Tibial artery (tissue), 4 donors: ENCODE results near the gene CASP2.

Source experiments
- DNase-seq, 2 donors: peaks; one replicate each; pipeline ENCODE4 v3.0.0-alpha.2; 2019
- H3K27ac ChIP-seq, 2 donors: fragments of 200-600 bp; sonication (generic) in 1 of 2; 1 replicate in 1 of 2; 2 replicates in 1 of 2; pipeline ENCODE4 v1.5.1; 2018 to 2019; ENCODE audit warnings: mild to moderate bottlenecking in 1 of 2
- H3K27me3 ChIP-seq, 2 donors: fragments of 200-600 bp; sonication (generic) in 1 of 2; one replicate each; pipeline versions ENCODE4 v1.5.1 to v1.6.0; 2016 to 2019
- H3K36me3 ChIP-seq, 3 donors: fragments of 200-600 bp; sonication (generic) in 2 of 3; one replicate each; pipeline ENCODE4 v1.5.1; 2016 to 2019; ENCODE audit warnings: mild to moderate bottlenecking in 2 of 3
- H3K4me1 ChIP-seq, 4 donors: fragments of 200-600 bp; sonication (generic) in 2 of 4; 1 replicate in 3 of 4; 2 replicates in 1 of 4; pipeline ENCODE4 v1.5.1; 2016 to 2019
- H3K4me3 ChIP-seq, 2 donors: fragments of 200-600 bp; sonication (generic) in 1 of 2; 1 replicate in 1 of 2; 2 replicates in 1 of 2; pipeline ENCODE4 v1.5.1; 2018 to 2019; ENCODE audit warnings: mild to moderate bottlenecking in 2 of 2
- H3K9me3 ChIP-seq, 3 donors: fragments of 200-600 bp; sonication (generic) in 1 of 3; one replicate each; pipeline ENCODE4 v1.5.1; 2016 to 2019
- intact Hi-C: fragments of 100-400 bp; cut with DNase I; formaldehyde crosslinking; loops from one replicate; pipeline ENCODE4 v1.15.0; 2023; ENCODE audit warnings: low total_unique reads
- TF ChIP-seq, protein P1 (sequence below), 2 experiments: fragments of 200-600 bp in 1 of 2; fragments of 450-650 bp in 1 of 2; IDR thresholded peaks; one replicate each; pipeline ENCODE4 v1.5.1; 2017 to 2019; ENCODE audit warnings: antibody characterized with exemption in 2 of 2, mild to moderate bottlenecking in 1 of 2, moderate library complexity in 1 of 2

CASP2 gene

DNA sequence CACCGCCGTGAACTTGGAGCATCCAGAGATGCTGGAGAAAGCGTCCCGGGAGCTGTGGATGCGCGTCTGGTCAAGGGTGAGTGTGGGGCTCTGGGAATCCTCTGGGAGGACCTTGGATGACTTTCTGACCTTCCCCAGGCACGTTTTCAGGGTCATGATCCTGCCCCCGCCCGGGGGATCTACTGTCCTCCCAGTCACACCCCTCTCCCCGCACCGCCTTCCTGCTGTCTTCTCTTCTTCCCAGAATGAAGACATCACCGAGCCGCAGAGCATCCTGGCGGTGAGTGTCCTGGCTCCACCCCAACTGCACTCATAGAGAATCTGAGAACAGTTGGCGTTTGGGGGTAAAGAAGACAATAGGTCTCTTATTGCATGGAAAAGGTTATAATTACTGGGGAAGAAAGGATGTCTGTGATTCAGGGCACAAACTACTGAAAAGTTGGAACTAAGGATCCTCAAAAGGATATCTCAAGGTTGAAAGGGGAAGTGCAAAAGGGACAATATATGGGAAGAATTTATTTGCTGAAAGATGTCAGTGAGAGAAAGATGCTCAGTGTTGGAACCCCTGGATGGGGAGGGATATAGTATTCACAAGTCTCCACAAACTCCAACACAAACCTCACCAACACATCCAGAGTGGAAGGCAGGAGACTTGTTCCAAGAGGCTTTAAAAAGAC, 23.0 kb upstream of the CASP2 start:
- Histone ChIP-seq H3K36me3 (peaks cover 24 to 33% (median 33%) of the 10 kb centered on the region in 3 donors), H3K27ac (no peak overlapping the region), H3K27me3 (no peaks in the 10 kb centered on the region), H3K4me3 (no peak overlapping the region), H3K4me1 (peaks cover 0 to 21% (median 11%) of the 10 kb centered on the region in 4 donors), H3K9me3 (no peaks in the 10 kb centered on the region)
- TF ChIP-seq, protein P1, sequence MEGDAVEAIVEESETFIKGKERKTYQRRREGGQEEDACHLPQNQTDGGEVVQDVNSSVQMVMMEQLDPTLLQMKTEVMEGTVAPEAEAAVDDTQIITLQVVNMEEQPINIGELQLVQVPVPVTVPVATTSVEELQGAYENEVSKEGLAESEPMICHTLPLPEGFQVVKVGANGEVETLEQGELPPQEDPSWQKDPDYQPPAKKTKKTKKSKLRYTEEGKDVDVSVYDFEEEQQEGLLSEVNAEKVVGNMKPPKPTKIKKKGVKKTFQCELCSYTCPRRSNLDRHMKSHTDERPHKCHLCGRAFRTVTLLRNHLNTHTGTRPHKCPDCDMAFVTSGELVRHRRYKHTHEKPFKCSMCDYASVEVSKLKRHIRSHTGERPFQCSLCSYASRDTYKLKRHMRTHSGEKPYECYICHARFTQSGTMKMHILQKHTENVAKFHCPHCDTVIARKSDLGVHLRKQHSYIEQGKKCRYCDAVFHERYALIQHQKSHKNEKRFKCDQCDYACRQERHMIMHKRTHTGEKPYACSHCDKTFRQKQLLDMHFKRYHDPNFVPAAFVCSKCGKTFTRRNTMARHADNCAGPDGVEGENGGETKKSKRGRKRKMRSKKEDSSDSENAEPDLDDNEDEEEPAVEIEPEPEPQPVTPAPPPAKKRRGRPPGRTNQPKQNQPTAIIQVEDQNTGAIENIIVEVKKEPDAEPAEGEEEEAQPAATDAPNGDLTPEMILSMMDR (IDR thresholded peaks at IDR 0.05): no peak
- intact Hi-C loops: no loop called here
- DNase-seq: no peak

DNA sequence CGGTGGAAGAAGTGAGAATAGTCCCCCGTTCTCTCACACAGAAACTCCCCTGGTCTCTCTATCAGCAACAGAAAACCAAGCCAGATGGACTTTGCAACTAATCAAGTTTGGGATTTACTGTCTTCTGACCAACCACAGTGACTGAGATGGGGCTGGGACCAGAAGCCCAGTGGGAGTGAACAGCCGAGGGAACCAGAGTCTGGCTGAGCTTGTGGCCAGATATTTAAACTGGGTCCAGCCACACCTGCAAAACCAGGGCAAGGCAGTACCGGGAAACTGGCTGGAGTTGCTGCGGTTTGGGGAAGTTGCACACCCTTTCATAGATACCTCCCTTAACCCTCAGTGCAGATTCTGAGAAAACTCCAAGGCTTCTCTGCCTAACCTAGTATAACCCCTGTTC, 18.9 kb upstream of the CASP2 start:
- no peak overlapping the region for H3K4me3 ChIP-seq
- TF ChIP-seq, protein P1 (IDR thresholded peaks at IDR 0.05): no peak
- peaks cover 0 to 14% (median 9%) of the 10 kb centered on the region in 4 donors for H3K4me1 ChIP-seq
- DNase-seq: no peak
- no peak overlapping the region for H3K27ac ChIP-seq
- H3K36me3 ChIP-seq: peaks cover 24 to 35% (median 33%) of the 10 kb centered on the region in 3 donors
- no peaks in the 10 kb centered on the region for H3K27me3 ChIP-seq
- intact Hi-C loops: no loop called here
- no peaks in the 10 kb centered on the region for H3K9me3 ChIP-seq

DNA sequence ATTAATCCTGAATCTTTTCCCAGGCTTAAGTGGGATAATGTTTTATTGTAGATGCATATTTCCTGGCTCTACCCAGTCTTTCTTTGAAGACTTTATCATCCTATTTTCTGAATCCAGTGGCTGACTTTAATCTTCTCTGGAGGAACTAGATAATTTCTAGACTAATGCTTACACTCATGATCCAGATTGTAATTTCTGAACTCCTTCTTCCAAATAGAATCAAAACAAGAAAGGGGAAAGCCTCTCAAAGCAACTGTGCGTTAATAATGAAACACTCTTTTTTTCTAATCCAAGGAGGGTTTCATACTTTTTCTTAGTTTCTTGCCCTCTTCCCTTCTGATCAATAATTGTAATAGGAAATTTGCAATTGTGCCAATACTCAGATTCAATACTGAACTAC, 16.9 kb upstream of the CASP2 start:
- H3K27me3 ChIP-seq: no peaks in the 10 kb centered on the region
- intact Hi-C loops: no loop called here
- no peak overlapping the region for H3K4me3 ChIP-seq
- TF ChIP-seq, protein P1 (IDR thresholded peaks at IDR 0.05): no peak
- H3K4me1 ChIP-seq: no peaks in the 10 kb centered on the region
- H3K9me3 ChIP-seq: no peaks in the 10 kb centered on the region
- peaks cover 24 to 35% (median 33%) of the 10 kb centered on the region in 3 donors for H3K36me3 ChIP-seq
- H3K27ac ChIP-seq: no peak overlapping the region
- no peak for DNase-seq

DNA sequence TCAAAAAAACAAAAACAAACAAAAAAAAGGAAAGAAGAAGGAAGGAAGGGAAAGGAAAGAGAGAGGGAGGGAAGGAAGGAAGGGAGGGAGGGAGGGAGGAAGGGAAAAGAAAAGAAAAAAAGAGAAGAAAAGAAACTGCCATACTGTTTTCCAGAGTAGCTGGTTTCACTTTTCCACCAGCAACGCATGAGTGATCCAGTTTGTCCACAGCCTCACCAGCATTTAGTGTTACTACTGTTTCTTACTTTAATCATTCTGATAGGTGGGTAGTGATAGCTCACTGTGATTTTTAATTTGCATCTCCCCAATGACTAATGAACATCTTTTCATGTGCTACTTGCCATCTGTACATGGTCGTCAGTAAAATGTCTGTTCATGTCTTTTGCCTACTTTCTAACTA, 15.3 kb upstream of the CASP2 start:
- Histone ChIP-seq H3K9me3 (no peaks in the 10 kb centered on the region), H3K27me3 (no peaks in the 10 kb centered on the region), H3K4me3 (no peak overlapping the region), H3K36me3 (peaks cover 18 to 25% (median 22%) of the 10 kb centered on the region in 3 donors), H3K27ac (no peak overlapping the region), H3K4me1 (no peaks in the 10 kb centered on the region)
- intact Hi-C loops: no loop called here
- TF ChIP-seq, protein P1 (IDR thresholded peaks at IDR 0.05): no peak
- no peak for DNase-seq

DNA sequence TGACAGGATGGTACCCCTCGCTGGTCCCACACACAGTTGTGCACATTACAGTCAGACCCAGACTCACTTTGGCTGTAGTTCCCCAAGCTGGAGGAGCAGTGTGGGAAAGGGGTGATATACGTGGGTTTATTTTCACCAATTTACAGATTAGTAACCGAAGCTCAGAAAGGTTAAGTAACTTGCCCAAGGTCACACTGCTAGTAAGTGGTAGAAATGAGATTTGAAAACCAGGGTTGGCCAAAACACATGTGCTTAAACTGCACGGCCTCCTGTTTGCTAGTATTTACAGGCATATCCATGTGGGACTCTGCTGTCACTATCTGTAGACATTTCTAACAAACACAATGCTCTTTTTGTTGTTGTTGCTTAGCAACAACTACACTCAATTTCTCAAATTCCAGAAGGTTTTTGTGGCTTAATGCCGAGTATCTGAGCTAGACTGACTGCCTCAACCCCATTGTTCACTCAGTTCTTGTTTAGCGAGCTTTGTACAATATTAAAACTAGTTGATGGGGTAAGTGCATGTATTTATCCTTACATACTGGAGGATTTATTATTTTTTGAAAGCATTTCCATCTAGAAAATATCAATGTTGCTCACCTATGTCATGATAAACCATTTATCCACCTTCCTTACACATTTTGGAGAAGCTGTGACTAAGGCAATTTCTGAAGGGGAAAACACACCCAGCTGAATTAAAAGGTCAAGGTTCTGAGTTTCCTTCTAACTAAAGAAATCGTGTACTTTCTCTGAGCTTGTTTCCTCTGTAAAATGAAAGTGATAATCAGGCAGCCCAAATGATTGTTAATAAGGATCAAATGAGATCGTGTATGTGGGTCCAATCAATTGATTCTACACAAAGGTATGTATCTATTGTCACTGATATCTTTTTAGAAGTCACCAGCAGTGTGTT, 8.7 kb upstream of the CASP2 start:
- intact Hi-C loops: no loop called here
- H3K27me3 ChIP-seq: no peaks in the 10 kb centered on the region
- no peak for DNase-seq
- TF ChIP-seq, protein P1 (IDR thresholded peaks at IDR 0.05): no peak
- no peak overlapping the region for H3K4me3 ChIP-seq
- no peaks in the 10 kb centered on the region for H3K36me3 ChIP-seq
- H3K27ac ChIP-seq: no peak overlapping the region
- H3K9me3 ChIP-seq: no peaks in the 10 kb centered on the region
- peaks cover 0 to 5% (median 0%) of the 10 kb centered on the region in 4 donors for H3K4me1 ChIP-seq
